HEK293 (cell line): ENCODE data around the gene ZCCHC24.

ENCODE experiments used
- CTCF ChIA-PET: fragments of 350-600 bp; formaldehyde crosslinking; extraction: SDS; loops from one replicate; lab custom pipeline; 2021; ENCODE audit warnings: antibody characterized with exemption; lab: Yijun Ruan, JAX
- POLR2A ChIA-PET: fragments of 300-600 bp; formaldehyde crosslinking; extraction: SDS; loops from one replicate; lab custom pipeline; 2020; ENCODE audit warnings: antibody characterized with exemption, inconsistent platforms; lab: Yijun Ruan, JAX
- H3K27ac ChIP-seq: fragments of 200-500 bp; sonication (Bioruptor generic); 2 replicates; pipeline ENCODE4 v1.5.1; 2014; ENCODE audit warnings: low read depth, low read length, control low read depth, inconsistent platforms; ENCODE audit errors: extremely low read depth
- H3K36me3 ChIP-seq, 2 experiments: fragments of 200-500 bp in 1 of 2; sonication (Bioruptor generic) in 1 of 2; 1 replicate in 1 of 2; 2 replicates in 1 of 2; pipeline ENCODE4 v1.5.1; 2014 to 2017; ENCODE audit warnings: inconsistent platforms in 2 of 2, low read length in 2 of 2; ENCODE audit not compliant: control insufficient read depth in 2 of 2, insufficient read depth in 1 of 2
- H3K4me1 ChIP-seq: fragments of 200-500 bp; sonication (Bioruptor generic); 2 replicates; pipeline ENCODE4 v1.5.1; 2014; ENCODE audit warnings: mild to moderate bottlenecking, low read length, inconsistent platforms; ENCODE audit not compliant: control insufficient read depth, insufficient read depth
- H3K4me3 ChIP-seq: 2 replicates; pipeline ENCODE4 v1.5.1; 2011; ENCODE audit warnings: low read depth, mild to moderate bottlenecking, control low read depth, low read length, moderate library complexity
- H3K9me3 ChIP-seq: fragments of 200-500 bp; sonication (Bioruptor generic); 2 replicates; pipeline ENCODE4 v1.5.1; 2014; ENCODE audit warnings: low read depth, low read length, inconsistent platforms; ENCODE audit not compliant: control insufficient read depth, insufficient read depth
- KLF1 ChIP-seq: fragments of 450-650 bp; formaldehyde crosslinking; IDR thresholded peaks from 2 replicates; pipeline ENCODE4 v1.5.1; 2016; ENCODE audit warnings: missing biosample characterization, missing genetic modification characterization
- KLF10 ChIP-seq: fragments of 450-650 bp; IDR thresholded peaks from 2 replicates; pipeline ENCODE4 v1.5.1; 2018; ENCODE audit warnings: missing biosample characterization, mild to moderate bottlenecking, missing genetic modification characterization
- MYNN ChIP-seq: fragments of 450-650 bp; formaldehyde crosslinking; IDR thresholded peaks from 2 replicates; pipeline ENCODE4 v1.5.1; 2016; ENCODE audit warnings: missing biosample characterization, missing genetic modification characterization, borderline replicate concordance
- ZBTB17 ChIP-seq: fragments of 450-650 bp; formaldehyde crosslinking; IDR thresholded peaks from 2 replicates; pipeline ENCODE4 v1.5.1; 2016; ENCODE audit warnings: missing biosample characterization, missing genetic modification characterization
- ZBTB21 ChIP-seq: fragments of 450-650 bp; formaldehyde crosslinking; IDR thresholded peaks from 2 replicates; pipeline ENCODE4 v1.5.1; 2017; ENCODE audit warnings: missing biosample characterization, missing genetic modification characterization
- ZNF146 ChIP-seq: fragments of 450-650 bp; formaldehyde crosslinking; IDR thresholded peaks from 2 replicates; pipeline ENCODE4 v1.5.1; 2016; ENCODE audit warnings: missing biosample characterization, missing genetic modification characterization
- ZNF311 ChIP-seq: fragments of 450-650 bp; formaldehyde crosslinking; IDR thresholded peaks from 2 replicates; pipeline ENCODE4 v1.5.1; 2017; ENCODE audit warnings: missing biosample characterization, missing genetic modification characterization, borderline replicate concordance
- ZNF366 ChIP-seq: fragments of 450-650 bp; formaldehyde crosslinking; conservative IDR thresholded peaks from 2 replicates; pipeline ENCODE4 v1.5.1; 2016; ENCODE audit warnings: missing biosample characterization, missing genetic modification characterization
- ZNF423 ChIP-seq: fragments of 450-650 bp; formaldehyde crosslinking; IDR thresholded peaks from 2 replicates; pipeline ENCODE4 v1.5.1; 2016; ENCODE audit warnings: missing biosample characterization, missing genetic modification characterization
- ZNF623 ChIP-seq: fragments of 450-650 bp; formaldehyde crosslinking; IDR thresholded peaks from 2 replicates; pipeline ENCODE4 v1.5.1; 2016; ENCODE audit warnings: missing biosample characterization, missing genetic modification characterization
- ZNF626 ChIP-seq: fragments of 450-650 bp; sonication (Bioruptor Pico); formaldehyde crosslinking; IDR thresholded peaks from 2 replicates; pipeline ENCODE4 v1.5.1; 2018; ENCODE audit warnings: missing biosample characterization, missing genetic modification characterization, inconsistent platforms
- ZNF629 ChIP-seq: fragments of 450-650 bp; formaldehyde crosslinking; IDR thresholded peaks from 2 replicates; pipeline ENCODE4 v1.5.1; 2017; ENCODE audit warnings: missing biosample characterization, missing genetic modification characterization
- ZNF747 ChIP-seq: fragments of 450-650 bp; formaldehyde crosslinking; IDR thresholded peaks from 2 replicates; pipeline ENCODE4 v1.5.1; 2016; ENCODE audit warnings: missing biosample characterization, missing genetic modification characterization
- ZNF76 ChIP-seq: fragments of 450-650 bp; formaldehyde crosslinking; IDR thresholded peaks from 2 replicates; pipeline ENCODE4; 2016; ENCODE audit warnings: low read depth, missing biosample characterization, missing genetic modification characterization, borderline replicate concordance
- ZNF777 ChIP-seq: fragments of 450-650 bp; formaldehyde crosslinking; IDR thresholded peaks from 2 replicates; pipeline ENCODE4 v1.5.1; 2017; ENCODE audit warnings: missing biosample characterization, missing genetic modification characterization, borderline replicate concordance
- ZNF791 ChIP-seq: fragments of 450-650 bp; formaldehyde crosslinking; IDR thresholded peaks from 2 replicates; pipeline ENCODE4 v1.5.1; 2016; ENCODE audit warnings: missing biosample characterization, missing genetic modification characterization
- ZNF792 ChIP-seq: fragments of 450-650 bp; formaldehyde crosslinking; IDR thresholded peaks from 2 replicates; pipeline ENCODE4 v1.5.1; 2016; ENCODE audit warnings: missing biosample characterization, missing genetic modification characterization
- TF ChIP-seq, protein P1 (sequence below): fragments of 450-650 bp; formaldehyde crosslinking; IDR thresholded peaks from 2 replicates; pipeline ENCODE4 v1.5.1; 2017; ENCODE audit warnings: missing biosample characterization, missing genetic modification characterization
- TF ChIP-seq, protein P2 (sequence below): fragments of 450-650 bp; formaldehyde crosslinking; IDR thresholded peaks from 2 replicates; pipeline ENCODE4 v1.5.1; 2016; ENCODE audit warnings: missing biosample characterization, missing genetic modification characterization
- TF ChIP-seq, protein P3 (sequence below): fragments of 450-650 bp; formaldehyde crosslinking; IDR thresholded peaks from 2 replicates; pipeline ENCODE4 v1.5.1; 2016; ENCODE audit warnings: missing biosample characterization, missing genetic modification characterization, low read depth
- TF ChIP-seq, protein P4 (sequence below): fragments of 450-650 bp; formaldehyde crosslinking; IDR thresholded peaks from 2 replicates; pipeline ENCODE4 v1.5.1; 2016; ENCODE audit warnings: missing biosample characterization, missing genetic modification characterization

Gene ZCCHC24

DNA sequence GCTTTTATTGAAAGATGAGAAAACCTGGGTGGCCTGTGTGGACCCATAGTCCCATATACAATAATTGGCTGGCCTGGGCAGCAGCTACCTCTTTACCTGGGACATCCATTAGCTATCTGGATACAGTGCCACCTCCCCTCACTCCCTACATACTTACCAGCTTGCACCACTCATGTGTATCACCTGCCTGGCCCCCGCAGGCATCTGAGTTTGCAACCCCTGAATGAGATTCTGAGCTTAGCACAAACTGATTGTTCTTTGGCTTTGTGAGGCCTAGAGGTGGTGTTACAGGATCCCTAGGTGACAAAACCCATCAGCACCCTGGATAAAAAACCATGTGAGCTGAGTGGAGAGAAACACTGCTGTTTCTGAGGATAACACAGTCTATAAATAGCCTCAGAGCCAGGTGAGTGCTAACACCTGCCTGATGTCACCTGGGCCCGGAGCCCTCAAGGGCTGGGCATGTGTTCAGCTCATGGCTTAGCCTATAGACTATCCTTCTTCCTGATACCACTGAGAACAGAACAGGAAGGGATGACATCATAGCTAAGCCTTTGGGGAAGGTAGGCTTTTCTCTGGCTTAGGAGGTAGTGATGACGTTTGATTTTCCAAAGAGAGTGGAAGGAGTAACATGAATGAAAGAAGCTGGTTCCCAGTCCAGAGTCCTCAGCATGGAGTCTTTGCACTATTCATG is 100.8 kb downstream of the ZCCHC24 start:
- Histone ChIP-seq H3K36me3 (peaks cover 0 to 14% of the 10 kb centered on the region in 2 experiments; a peak in 1 of 3 replicates), H3K9me3 (no peaks in the 10 kb centered on the region), H3K4me1 (no peaks in the 10 kb centered on the region), H3K27ac (no peak overlapping the region), H3K4me3 (no peak overlapping the region)
- ChIA-PET CTCF (interaction anchor here (0.6 to 2.6 kb wide), 11 partner anchors 10 to 1299 kb away, joined by 3 to 8 read pairs (median 4); no protein-coding TSS in a partner anchor), POLR2A (interaction anchor here (0.8 to 1.4 kb wide), 2 partner anchors 10 to 22 kb away, joined by 3 to 6 read pairs; no protein-coding TSS in a partner anchor)
- no peak for TF ChIP-seq ZNF423 (tag by site-specific recombination)
- TF ChIP-seq, protein P1, sequence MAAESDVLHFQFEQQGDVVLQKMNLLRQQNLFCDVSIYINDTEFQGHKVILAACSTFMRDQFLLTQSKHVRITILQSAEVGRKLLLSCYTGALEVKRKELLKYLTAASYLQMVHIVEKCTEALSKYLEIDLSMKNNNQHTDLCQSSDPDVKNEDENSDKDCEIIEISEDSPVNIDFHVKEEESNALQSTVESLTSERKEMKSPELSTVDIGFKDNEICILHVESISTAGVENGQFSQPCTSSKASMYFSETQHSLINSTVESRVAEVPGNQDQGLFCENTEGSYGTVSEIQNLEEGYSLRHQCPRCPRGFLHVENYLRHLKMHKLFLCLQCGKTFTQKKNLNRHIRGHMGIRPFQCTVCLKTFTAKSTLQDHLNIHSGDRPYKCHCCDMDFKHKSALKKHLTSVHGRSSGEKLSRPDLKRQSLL (tag by site-specific recombination) = no peak
- TF ChIP-seq ZNF366 (tag by site-specific recombination) = no peak
- no peak for TF ChIP-seq ZNF623 (tag by site-specific recombination)
- no peak for TF ChIP-seq ZNF76 (tag by site-specific recombination)
- TF ChIP-seq ZNF629 (tag by site-specific recombination) = peak; percentile 66
- TF ChIP-seq ZNF626 = no peak
- TF ChIP-seq, protein P2, sequence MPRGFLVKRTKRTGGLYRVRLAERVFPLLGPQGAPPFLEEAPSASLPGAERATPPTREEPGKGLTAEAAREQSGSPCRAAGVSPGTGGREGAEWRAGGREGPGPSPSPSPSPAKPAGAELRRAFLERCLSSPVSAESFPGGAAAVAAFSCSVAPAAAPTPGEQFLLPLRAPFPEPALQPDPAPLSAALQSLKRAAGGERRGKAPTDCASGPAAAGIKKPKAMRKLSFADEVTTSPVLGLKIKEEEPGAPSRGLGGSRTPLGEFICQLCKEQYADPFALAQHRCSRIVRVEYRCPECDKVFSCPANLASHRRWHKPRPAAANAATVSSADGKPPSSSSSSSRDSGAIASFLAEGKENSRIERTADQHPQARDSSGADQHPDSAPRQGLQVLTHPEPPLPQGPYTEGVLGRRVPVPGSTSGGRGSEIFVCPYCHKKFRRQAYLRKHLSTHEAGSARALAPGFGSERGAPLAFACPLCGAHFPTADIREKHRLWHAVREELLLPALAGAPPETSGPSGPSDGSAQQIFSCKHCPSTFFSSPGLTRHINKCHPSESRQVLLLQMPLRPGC (tag by site-specific recombination) = no peak
- TF ChIP-seq ZBTB21 (tag by site-specific recombination) = peak; percentile 66
- no peak for TF ChIP-seq ZBTB17 (tag by site-specific recombination)
- TF ChIP-seq ZNF146 (tag by site-specific recombination) = no peak
- TF ChIP-seq ZNF792 = no peak
- no peak for TF ChIP-seq MYNN (tag by site-specific recombination)
- no peak for TF ChIP-seq KLF10 (tag by site-specific recombination)
- TF ChIP-seq ZNF311 = no peak
- TF ChIP-seq, protein P3, sequence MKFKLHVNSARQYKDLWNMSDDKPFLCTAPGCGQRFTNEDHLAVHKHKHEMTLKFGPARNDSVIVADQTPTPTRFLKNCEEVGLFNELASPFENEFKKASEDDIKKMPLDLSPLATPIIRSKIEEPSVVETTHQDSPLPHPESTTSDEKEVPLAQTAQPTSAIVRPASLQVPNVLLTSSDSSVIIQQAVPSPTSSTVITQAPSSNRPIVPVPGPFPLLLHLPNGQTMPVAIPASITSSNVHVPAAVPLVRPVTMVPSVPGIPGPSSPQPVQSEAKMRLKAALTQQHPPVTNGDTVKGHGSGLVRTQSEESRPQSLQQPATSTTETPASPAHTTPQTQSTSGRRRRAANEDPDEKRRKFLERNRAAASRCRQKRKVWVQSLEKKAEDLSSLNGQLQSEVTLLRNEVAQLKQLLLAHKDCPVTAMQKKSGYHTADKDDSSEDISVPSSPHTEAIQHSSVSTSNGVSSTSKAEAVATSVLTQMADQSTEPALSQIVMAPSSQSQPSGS = peak; percentile 93
- TF ChIP-seq ZNF791 (tag by site-specific recombination) = no peak
- TF ChIP-seq ZNF777 (tag by site-specific recombination) = no peak

DNA sequence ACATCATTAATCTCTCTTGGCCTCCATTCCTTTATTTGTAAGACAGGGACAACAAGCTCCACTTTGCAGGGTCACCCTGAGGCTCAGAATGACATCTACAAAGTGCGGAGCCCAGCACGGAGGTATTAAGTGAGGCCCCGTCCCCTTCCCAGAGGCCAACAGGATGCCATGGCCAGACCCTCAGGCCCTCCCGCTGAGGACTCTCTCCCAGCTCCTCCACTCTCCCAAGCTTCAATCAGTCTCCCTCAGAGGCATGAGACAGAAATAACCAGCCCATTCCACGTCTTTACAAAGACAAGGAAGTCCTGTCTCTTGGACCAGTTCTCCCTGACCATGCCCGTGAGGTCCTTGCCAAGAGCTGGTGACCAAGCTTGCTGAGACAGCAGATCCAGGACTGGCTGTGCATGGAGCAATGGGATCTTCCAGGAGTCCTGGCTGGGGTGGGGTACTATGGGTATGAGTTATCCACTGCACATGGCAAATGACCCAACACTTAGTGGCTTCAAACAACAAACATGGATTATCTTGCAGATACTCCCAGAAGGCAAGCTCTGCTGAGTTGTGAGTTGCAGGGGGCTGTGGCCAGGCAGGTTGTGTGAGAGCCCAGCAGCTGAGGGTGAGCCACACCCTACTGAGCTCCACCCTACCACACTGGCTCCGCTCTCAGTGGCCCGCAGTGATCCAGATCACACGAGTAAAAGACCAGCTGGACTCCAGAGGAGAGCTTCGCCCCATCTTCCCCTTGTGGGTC is 102.4 kb downstream of the ZCCHC24 start:
- ChIA-PET CTCF (no interaction called here), POLR2A (no interaction called here)
- H3K4me1 ChIP-seq = no peaks in the 10 kb centered on the region
- no peak overlapping the region for H3K27ac ChIP-seq
- H3K9me3 ChIP-seq = no peaks in the 10 kb centered on the region
- H3K36me3 ChIP-seq = no peaks in the 10 kb centered on the region
- H3K4me3 ChIP-seq = no peak overlapping the region
- TF ChIP-seq ZNF747 (tag by site-specific recombination) = no peak
- peak; percentile 86 for TF ChIP-seq KLF1 (tag by site-specific recombination)
- TF ChIP-seq, protein P4, sequence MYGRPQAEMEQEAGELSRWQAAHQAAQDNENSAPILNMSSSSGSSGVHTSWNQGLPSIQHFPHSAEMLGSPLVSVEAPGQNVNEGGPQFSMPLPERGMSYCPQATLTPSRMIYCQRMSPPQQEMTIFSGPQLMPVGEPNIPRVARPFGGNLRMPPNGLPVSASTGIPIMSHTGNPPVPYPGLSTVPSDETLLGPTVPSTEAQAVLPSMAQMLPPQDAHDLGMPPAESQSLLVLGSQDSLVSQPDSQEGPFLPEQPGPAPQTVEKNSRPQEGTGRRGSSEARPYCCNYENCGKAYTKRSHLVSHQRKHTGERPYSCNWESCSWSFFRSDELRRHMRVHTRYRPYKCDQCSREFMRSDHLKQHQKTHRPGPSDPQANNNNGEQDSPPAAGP (tag by site-specific recombination) = peak; percentile 73; the same call in 1 of the 2 replicates
